HG02885 (cell line): Measurements from ENCODE around the gene ITGAL.
"Not testable (repeated sequence)": the region's sequence is repeated elsewhere in the genome, so short reads cannot be mapped to it uniquely, and the experiment has no call there.

Experiments used
- ATAC-seq: cut with Tn5 transposase; IDR thresholded peaks from one replicate; pipeline ENCODE4 v1.9.1; 2021; ENCODE audit warnings: mild to moderate bottlenecking; ENCODE audit not compliant: unreplicated experiment, poor library complexity

The ITGAL gene

GRCh38 chr16:30524575-30525568, 52.3 kb downstream of the ITGAL start:
- no peak for ATAC-seq

- ATAC-seq: no peak
Measured at GRCh38 chr16:30525844-30526136, 53.2 kb downstream of the ITGAL start.

- peak; percentile 30 for ATAC-seq
Measured at GRCh38 chr16:30526137-30526822, 53.7 kb downstream of the ITGAL start, which contains the start of gene ZNF768. ZNF768 (minus strand) TSS chr16:30526566; CDS start chr16:30526413, 153 bp downstream.

- ATAC-seq: peak; percentile 82
Measured at GRCh38 chr16:30526823-30527634, 54.5 kb downstream of the ITGAL start.

GRCh38 chr16:30527635-30528178, 55.2 kb downstream of the ITGAL start:
- no peak for ATAC-seq

GRCh38 chr16:30528799-30529457, 56.4 kb downstream of the ITGAL start:
- no peak for ATAC-seq

DNA sequence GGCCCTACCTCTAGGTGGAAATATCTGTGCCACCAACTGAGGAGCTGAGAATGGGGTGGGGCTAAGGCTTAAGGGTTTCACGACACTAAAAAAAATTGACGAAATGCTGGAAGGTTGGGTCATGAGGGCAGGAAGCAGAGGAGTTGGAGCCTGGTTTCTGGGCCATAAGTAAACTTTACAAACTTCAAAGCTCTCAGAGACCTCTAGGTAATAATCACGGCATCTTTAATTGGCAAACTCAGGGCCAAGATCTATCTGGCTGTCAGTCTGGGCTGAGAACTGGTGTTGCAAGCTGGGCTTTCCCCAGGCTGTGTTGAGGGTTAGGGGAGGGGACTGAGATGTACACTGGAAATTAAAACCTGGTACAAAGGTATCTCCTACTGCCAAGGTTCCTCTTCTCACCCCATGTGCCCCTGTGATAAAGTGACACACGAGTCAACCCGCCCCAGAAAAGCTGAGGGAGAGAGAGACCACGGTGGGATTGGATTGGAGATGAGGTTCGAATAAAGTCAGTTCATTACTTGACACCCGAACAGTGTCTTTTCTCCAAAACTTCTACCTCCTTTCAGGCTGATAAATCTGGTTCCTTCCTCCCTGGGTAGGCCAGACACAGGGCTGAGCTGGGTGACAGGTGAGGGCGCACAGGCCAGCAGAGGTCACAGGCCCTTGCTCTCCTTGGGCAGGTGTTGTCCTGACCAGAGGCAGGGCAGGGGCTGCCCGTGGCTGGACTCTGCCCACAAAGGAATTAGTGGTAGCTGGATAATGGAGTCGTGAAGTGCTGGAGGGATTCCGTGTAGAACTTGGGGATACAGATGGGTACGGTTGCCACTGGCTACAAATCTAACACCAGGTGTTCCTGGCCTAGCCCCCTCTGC, 57.9 kb downstream of the ITGAL start:
- no peak for ATAC-seq

GRCh38 chr16:30532285-30533145, 60.0 kb downstream of the ITGAL start:
- ATAC-seq: no peak

- no peak for ATAC-seq
Measured at GRCh38 chr16:30533146-30533522, 60.6 kb downstream of the ITGAL start.

- peak; percentile 24 for ATAC-seq
Measured at GRCh38 chr16:30533748-30534367, 61.3 kb downstream of the ITGAL start.

- ATAC-seq: peak; percentile 72
Measured at GRCh38 chr16:30534368-30535105, 62.0 kb downstream of the ITGAL start, which contains the start of gene ZNF747. ZNF747 (minus strand) TSS chr16:30534858; CDS start chr16:30534679, 179 bp downstream.

DNA sequence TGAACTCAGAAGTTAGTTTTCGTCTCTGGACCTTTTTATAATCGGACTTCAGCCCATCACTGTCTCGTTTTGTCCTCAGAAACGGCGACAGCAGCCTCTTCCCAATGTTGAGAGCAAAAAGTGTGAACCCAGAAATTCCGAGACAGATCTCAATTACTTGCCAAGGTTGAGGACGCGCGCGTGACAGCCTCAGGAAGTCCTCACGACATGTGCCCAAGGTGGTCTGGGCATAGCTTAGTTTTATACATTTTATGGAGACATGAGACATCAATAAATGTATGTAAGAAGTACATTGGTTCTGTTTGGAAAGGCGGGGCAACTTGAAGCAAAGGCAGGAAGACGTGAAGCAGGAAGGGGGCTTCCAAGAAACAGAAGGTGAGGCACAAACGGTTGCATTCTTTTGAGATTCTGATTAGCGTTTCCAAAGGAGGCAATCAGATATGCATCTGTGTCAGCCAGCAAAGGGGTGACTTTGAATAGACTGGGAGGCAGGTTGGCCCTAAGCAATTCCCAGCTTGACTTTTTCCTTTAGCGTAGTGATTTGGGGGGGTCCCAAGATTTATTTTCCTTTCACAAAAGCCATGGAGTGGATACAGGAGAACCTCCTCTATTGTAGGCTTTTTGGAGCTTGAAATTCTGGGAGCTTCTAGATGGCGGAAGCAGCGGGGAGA, 62.7 kb downstream of the ITGAL start:
- peak; percentile 10 for ATAC-seq

DNA sequence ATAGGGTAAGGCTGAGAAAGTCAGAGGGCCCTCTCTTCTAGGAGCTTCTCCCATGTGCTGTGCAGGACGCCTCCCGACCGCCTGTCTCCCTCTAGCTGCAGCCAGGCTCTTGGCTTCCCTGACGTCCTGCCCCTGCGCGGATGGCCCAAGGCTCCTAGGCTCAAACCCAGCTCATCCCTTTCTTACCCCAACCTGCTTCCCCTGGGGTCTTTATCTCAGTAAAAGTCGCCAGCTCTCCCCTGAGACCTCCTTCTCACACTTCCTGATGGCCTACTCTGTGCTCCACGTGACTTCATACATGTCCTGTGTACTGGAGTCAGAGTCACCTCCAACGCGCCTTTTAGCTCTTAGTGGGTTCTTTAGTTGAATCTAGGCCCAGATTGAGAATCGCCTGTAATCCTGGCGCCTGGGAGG, 63.2 kb downstream of the ITGAL start:
- peak; percentile 42 for ATAC-seq

GRCh38 chr16:30536391-30537024, 64.0 kb downstream of the ITGAL start:
- not testable (repeated sequence) for ATAC-seq

DNA sequence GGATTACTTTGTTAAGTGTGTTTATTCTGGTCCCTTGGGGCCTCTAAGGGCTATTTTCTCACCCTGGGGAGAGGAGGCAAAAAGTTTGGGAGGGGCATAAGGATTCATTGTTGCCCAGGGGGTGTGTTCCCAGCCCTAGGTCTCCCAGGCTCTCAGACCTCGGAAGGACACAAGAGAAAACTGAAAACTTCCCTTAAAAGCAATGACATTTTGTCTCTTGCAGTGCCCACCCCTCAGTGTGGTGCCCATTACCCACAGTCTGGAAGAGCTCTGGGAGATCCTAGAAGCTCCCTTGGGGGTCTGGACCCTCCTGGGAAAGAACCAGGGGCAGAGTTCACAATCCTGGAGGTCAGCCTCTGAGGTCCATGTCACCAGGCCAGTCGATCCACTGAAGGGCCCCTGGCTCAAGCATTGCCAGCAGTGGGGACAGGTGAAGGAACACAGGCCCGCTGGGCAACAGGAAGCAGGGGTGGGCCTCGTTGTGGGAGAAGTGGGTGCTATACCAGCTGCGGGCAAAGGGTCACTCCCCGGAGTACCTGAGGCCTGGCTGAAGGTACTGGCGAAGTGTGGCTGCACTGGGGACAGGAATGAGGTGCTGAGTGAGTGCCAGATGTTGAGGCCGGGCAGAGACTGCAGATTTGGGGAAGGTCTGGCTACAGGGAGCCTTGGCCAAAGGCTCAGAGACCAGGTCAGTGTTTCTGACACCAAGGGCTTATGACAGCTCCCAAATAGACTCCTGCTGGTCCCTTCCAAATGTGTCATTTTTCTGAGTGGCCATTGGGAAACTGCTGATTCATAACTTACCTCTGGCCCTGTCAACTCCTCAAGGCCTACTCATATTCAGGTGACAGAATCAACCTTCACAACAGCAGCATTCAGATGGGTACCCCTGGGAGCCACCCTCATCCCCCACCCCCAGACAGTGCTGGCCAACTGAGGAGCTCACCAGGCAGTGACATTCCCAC, 66.7 kb downstream of the ITGAL start:
- ATAC-seq: no peak
